Hematopoietic multipotent progenitor cell treated with erythropoietin and hydrocortisone succinate and interleukin-3 and kit ligand, for 4 days (in vitro differentiated cells): ENCODE measurements around the gene ROCK2.

Experiments used
- DNase-seq: peaks from one replicate; pipeline ENCODE4 v3.0.0-alpha.2; 2015

Gene ROCK2

GRCh38 chr2:11366326-11366741 is 21.9 kb upstream of the ROCK2 start:
- DNase-seq, result no peak

- DNase-seq, result no peak
Observed at GRCh38 chr2:11365096-11365879, 20.9 kb upstream of the ROCK2 start.

GRCh38 chr2:11364565-11364887 is 20.1 kb upstream of the ROCK2 start:
- DNase-seq, result no peak

GRCh38 chr2:11363868-11364564 is 19.6 kb upstream of the ROCK2 start:
- no peak for DNase-seq

GRCh38 chr2:11359865-11360264 is 15.4 kb upstream of the ROCK2 start:
- no peak for DNase-seq

- DNase-seq, result no peak
Observed at GRCh38 chr2:11357428-11357972, 13.1 kb upstream of the ROCK2 start.

GRCh38 chr2:11356764-11357163 is 12.3 kb upstream of the ROCK2 start:
- DNase-seq, result peak; percentile 18

- DNase-seq, result no peak
Observed at GRCh38 chr2:11355194-11356053, 11.0 kb upstream of the ROCK2 start.

GRCh38 chr2:11354363-11355154 is 10.1 kb upstream of the ROCK2 start:
- no peak for DNase-seq

- no peak for DNase-seq
Observed at GRCh38 chr2:11352781-11353537, 8.5 kb upstream of the ROCK2 start.

- DNase-seq, result no peak
Observed at GRCh38 chr2:11348209-11348749, 3.8 kb upstream of the ROCK2 start.

- no peak for DNase-seq
Observed at GRCh38 chr2:11347403-11347959, 3.0 kb upstream of the ROCK2 start.

GRCh38 chr2:11346023-11346482 is 1.6 kb upstream of the ROCK2 start:
- DNase-seq, result peak; percentile 15

- peak; percentile 75 for DNase-seq
Observed at GRCh38 chr2:11344956-11345677, 681 bp upstream of the ROCK2 start.

- DNase-seq, result peak; percentile 53
Observed at GRCh38 chr2:11343650-11344341, 640 bp downstream of the ROCK2 start.

GRCh38 chr2:11343368-11343649 is 1.1 kb downstream of the ROCK2 start:
- no peak for DNase-seq

- DNase-seq, result peak; percentile 48
Observed at GRCh38 chr2:11342551-11343367, 1.7 kb downstream of the ROCK2 start.

- no peak for DNase-seq
Observed at GRCh38 chr2:11340717-11341116, 3.7 kb downstream of the ROCK2 start.
